Posterior vena cava (tissue), 2 donors: ENCODE results near the gene SPSB3. TPM values are rescaled to one million over a fixed set of nuclear protein-coding genes. Genes with fewer than 3 reads are reported as not detected.

Experiments used
- DNase-seq: peaks from one replicate; pipeline ENCODE4 v3.0.0-alpha.2; 2020; ENCODE audit warnings: low spot score
- intact Hi-C, 2 donors: fragments of 100-400 bp; cut with DNase I; formaldehyde crosslinking; loops; one replicate each; pipeline versions ENCODE4 v1.14.1 to v1.14.2; 2022 to 2023
- total RNA-seq, 2 donors: library from RNA; stranded (reverse); fragmentation: NEBNext Ultra II Directional; extraction: Animal tissue kit (Norgen Biotek cat#: 25700); gene quantifications; one replicate each; pipeline ENCODE4 v1.2.1, GENCODE V29; 2021
- donor health status: DM: yes; HTN: yes; CAD: no.
- donor health status: DM: yes; HTN: yes; CAD: no.

SPSB3 gene
- total RNA-seq, 2 donors from 2014 or later = 21.7 to 26.7 TPM

- DNase-seq = no peak
- intact Hi-C loops = no loop called here
Observed at GRCh38 chr16:1757714-1758461, 24.5 kb downstream of the SPSB3 start.

- intact Hi-C loops = no loop called here
- DNase-seq = no peak
Observed at GRCh38 chr16:1754204-1754603, 28.2 kb downstream of the SPSB3 start.

GRCh38 chr16:1752853-1753252 is 29.5 kb downstream of the SPSB3 start:
- intact Hi-C loops = no loop called here
- DNase-seq = no peak

GRCh38 chr16:1751946-1752345 is 30.4 kb downstream of the SPSB3 start:
- DNase-seq = no peak
- intact Hi-C loops = no loop called here

- intact Hi-C loops = no loop called here
- no peak for DNase-seq
Observed at GRCh38 chr16:1749152-1750117, 32.9 kb downstream of the SPSB3 start.

GRCh38 chr16:1747934-1748333 is 34.4 kb downstream of the SPSB3 start:
- DNase-seq = no peak
- intact Hi-C loops = no loop called here

- intact Hi-C loops = no loop called here
- DNase-seq = no peak
Observed at GRCh38 chr16:1746693-1747195, 35.6 kb downstream of the SPSB3 start.

GRCh38 chr16:1745900-1746692 is 36.3 kb downstream of the SPSB3 start:
- DNase-seq = no peak
- intact Hi-C loops = no loop called here

GRCh38 chr16:1745181-1745899 is 37.0 kb downstream of the SPSB3 start:
- intact Hi-C loops = no loop called here
- no peak for DNase-seq

- intact Hi-C loops = no loop called here
- no peak for DNase-seq
Observed at GRCh38 chr16:1744338-1744840, 38.0 kb downstream of the SPSB3 start.

GRCh38 chr16:1743376-1744337 is 38.7 kb downstream of the SPSB3 start:
- DNase-seq = no peak

GRCh38 chr16:1741553-1742165 is 40.7 kb downstream of the SPSB3 start:
- DNase-seq = no peak
- intact Hi-C loops = no loop called here

More at GRCh38 chr16:1743376-1744337, 38.7 kb downstream of the SPSB3 start:
- intact Hi-C loops = no loop called here

GRCh38 chr16:1740781-1741490 is 41.4 kb downstream of the SPSB3 start:
- intact Hi-C loops = no loop called here
- no peak for DNase-seq

- intact Hi-C loops = no loop called here
- no peak for DNase-seq
Observed at GRCh38 chr16:1740234-1740633, 42.1 kb downstream of the SPSB3 start.

GRCh38 chr16:1734816-1735215 is 47.6 kb downstream of the SPSB3 start:
- intact Hi-C loops = no loop called here
- no peak for DNase-seq

GRCh38 chr16:1734123-1734522 is 48.2 kb downstream of the SPSB3 start:
- intact Hi-C loops = no loop called here
- no peak for DNase-seq
